GM21381 (cell line): ENCODE measurements around the gene SLC1A5.
"Not testable (repeated sequence)": the region's sequence is repeated elsewhere in the genome, so short reads cannot be mapped to it uniquely, and the experiment has no call there.

ENCODE experiments used
- ATAC-seq: cut with Tn5 transposase; IDR thresholded peaks from one replicate; pipeline ENCODE4 v1.9.1; 2021; ENCODE audit warnings: mild to moderate bottlenecking, moderate library complexity; ENCODE audit not compliant: unreplicated experiment

Gene SLC1A5

GRCh38 chr19:46788262-46788967 is at the start of gene SLC1A5:
SLC1A5 (minus strand) TSS chr19:46788594; CDS start chr19:46787965, 629 bp downstream.
- peak; percentile 54 for ATAC-seq

- no peak for ATAC-seq
These were observed 49.8 kb upstream of the SLC1A5 start for GRCh38 chr19:46838160-46838559.

- no peak for ATAC-seq
These were observed 46.6 kb upstream of the SLC1A5 start for GRCh38 chr19:46834984-46835383.

GRCh38 chr19:46834121-46834520 is 45.7 kb upstream of the SLC1A5 start:
- no peak for ATAC-seq

- no peak for ATAC-seq
These were observed 42.5 kb upstream of the SLC1A5 start for GRCh38 chr19:46830864-46831263.

GRCh38 chr19:46828484-46828883 is 40.1 kb upstream of the SLC1A5 start:
- no peak for ATAC-seq

- no peak for ATAC-seq
These were observed 37.3 kb upstream of the SLC1A5 start for GRCh38 chr19:46825731-46826055.

- no peak for ATAC-seq
These were observed 36.7 kb upstream of the SLC1A5 start for GRCh38 chr19:46824890-46825730.

GRCh38 chr19:46823049-46823448 is 34.7 kb upstream of the SLC1A5 start:
- no peak for ATAC-seq

- ATAC-seq: not testable (repeated sequence)
These were observed 34.0 kb upstream of the SLC1A5 start for GRCh38 chr19:46822410-46822787.

GRCh38 chr19:46821512-46822409 is 33.4 kb upstream of the SLC1A5 start:
- no peak for ATAC-seq

GRCh38 chr19:46818812-46819211 is 30.4 kb upstream of the SLC1A5 start:
- no peak for ATAC-seq

GRCh38 chr19:46815833-46816627 is 27.6 kb upstream of the SLC1A5 start:
- ATAC-seq: no peak

- no peak for ATAC-seq
These were observed 25.5 kb upstream of the SLC1A5 start for GRCh38 chr19:46813839-46814358.

GRCh38 chr19:46812977-46813838 is 24.8 kb upstream of the SLC1A5 start:
- no peak for ATAC-seq

- ATAC-seq: no peak
These were observed 21.3 kb upstream of the SLC1A5 start for GRCh38 chr19:46809534-46810272.

- no peak for ATAC-seq
These were observed 18.3 kb upstream of the SLC1A5 start for GRCh38 chr19:46806656-46807055.

GRCh38 chr19:46804432-46804831 is 16.0 kb upstream of the SLC1A5 start:
- ATAC-seq: not testable (repeated sequence)

- ATAC-seq: no peak
These were observed 15.2 kb upstream of the SLC1A5 start for GRCh38 chr19:46803555-46803954.
